AG10803 (cell line): ENCODE data around the gene ELF5.

Experiments used
- DNase-seq: peaks from one replicate; pipeline ENCODE4 v3.0.0; 2010; ENCODE audit warnings: low read depth
- H3K4me3 ChIP-seq: 2 replicates; pipeline ENCODE4 v1.5.1; 2011; ENCODE audit warnings: mild to moderate bottlenecking, low read length, control low read depth
- TF ChIP-seq, protein P1 (sequence below): conservative IDR thresholded peaks from 2 replicates; pipeline ENCODE4 v1.5.1; 2011; ENCODE audit warnings: mild to moderate bottlenecking, low read length, control low read depth, inconsistent platforms

ELF5 gene

DNA sequence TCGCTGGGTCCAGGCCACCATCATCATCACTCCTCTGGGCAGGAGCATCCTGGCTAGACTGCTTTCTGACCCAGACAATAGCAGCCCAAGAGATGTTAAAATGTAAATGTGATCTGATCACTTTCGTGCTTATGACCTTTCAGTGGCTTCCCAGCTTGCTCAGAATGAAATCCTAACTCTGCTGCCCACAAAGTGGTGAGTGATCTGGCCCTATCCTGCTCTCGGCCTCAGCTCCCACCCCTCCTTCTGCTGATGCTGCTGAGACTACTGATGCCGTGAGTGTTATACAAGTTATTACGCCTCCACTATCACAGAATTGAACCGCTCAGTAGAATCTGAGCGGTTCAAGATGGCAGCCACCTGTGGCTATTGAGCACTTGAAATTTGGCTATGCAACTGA lies 26.2 kb downstream of the ELF5 start:
- DNase-seq, result no peak
- TF ChIP-seq, protein P1, sequence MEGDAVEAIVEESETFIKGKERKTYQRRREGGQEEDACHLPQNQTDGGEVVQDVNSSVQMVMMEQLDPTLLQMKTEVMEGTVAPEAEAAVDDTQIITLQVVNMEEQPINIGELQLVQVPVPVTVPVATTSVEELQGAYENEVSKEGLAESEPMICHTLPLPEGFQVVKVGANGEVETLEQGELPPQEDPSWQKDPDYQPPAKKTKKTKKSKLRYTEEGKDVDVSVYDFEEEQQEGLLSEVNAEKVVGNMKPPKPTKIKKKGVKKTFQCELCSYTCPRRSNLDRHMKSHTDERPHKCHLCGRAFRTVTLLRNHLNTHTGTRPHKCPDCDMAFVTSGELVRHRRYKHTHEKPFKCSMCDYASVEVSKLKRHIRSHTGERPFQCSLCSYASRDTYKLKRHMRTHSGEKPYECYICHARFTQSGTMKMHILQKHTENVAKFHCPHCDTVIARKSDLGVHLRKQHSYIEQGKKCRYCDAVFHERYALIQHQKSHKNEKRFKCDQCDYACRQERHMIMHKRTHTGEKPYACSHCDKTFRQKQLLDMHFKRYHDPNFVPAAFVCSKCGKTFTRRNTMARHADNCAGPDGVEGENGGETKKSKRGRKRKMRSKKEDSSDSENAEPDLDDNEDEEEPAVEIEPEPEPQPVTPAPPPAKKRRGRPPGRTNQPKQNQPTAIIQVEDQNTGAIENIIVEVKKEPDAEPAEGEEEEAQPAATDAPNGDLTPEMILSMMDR, result no peak

GRCh38 chr11:34483106-34483874 lies 30.3 kb downstream of the ELF5 start:
- no peak for DNase-seq
- TF ChIP-seq, protein P1, result no peak
- no peak overlapping the region for H3K4me3 ChIP-seq

More for the DNA sequence above, 26.2 kb downstream of the ELF5 start:
- no peak overlapping the region for H3K4me3 ChIP-seq

GRCh38 chr11:34481307-34481706 lies 32.3 kb downstream of the ELF5 start:
- H3K4me3 ChIP-seq, result no peak overlapping the region
- DNase-seq, result no peak
- TF ChIP-seq, protein P1, result no peak

- TF ChIP-seq, protein P1, result no peak
Observed at GRCh38 chr11:34480314-34480713, 33.3 kb downstream of the ELF5 start.

GRCh38 chr11:34478845-34479663 lies 34.5 kb downstream of the ELF5 start:
- no peak overlapping the region for H3K4me3 ChIP-seq
- TF ChIP-seq, protein P1, result no peak
- peak; percentile 23 for DNase-seq

More at GRCh38 chr11:34480314-34480713, 33.3 kb downstream of the ELF5 start:
- no peak for DNase-seq
- no peak overlapping the region for H3K4me3 ChIP-seq

DNA sequence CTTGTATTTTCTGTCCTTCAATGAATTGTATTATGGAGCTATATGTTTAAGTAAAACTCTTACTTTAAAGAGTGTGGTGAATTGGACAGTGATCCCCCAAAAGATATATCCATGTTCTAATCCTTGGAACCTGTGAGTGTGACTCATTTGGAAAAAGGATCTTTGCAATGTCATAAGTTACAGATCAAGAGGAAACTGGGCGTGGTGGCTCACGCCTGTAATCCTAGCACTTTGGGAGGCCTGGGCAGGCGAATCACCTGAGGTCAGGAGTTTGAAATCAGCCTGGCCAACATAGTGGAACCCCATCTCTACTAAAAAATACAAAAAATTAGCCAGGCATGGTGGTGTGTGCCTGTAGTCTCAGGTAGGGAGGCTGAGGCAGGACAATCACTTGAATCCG lies 36.7 kb downstream of the ELF5 start:
- TF ChIP-seq, protein P1, result no peak
- no peak for DNase-seq
- H3K4me3 ChIP-seq, result no peak overlapping the region
